HG03469 (cell line): Measurements from ENCODE around the gene ARHGAP18.

Source experiments
- ATAC-seq: cut with Tn5 transposase; IDR thresholded peaks from one replicate; pipeline ENCODE4 v1.9.1; 2021; ENCODE audit warnings: mild to moderate bottlenecking, moderate library complexity, moderate number of reproducible peaks; ENCODE audit not compliant: unreplicated experiment

Gene ARHGAP18

DNA sequence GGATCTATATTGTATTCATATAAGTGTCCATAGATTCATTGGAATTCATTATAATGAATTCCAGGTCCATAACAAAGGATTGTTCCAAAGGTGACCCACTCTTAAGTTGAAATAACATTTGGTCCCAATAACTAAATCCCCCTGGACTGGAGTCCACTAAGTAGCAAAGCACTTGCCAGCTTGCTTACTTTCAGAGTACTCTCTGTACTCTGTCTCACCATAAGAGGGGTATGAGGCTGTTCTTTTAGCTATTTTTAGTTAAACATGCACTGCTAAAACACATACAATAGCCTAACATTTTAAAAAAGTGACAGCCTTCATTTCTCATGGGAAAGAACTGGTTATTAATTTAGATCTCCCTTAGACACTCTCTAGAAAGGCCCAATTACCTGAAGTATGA, 16.7 kb upstream of the ARHGAP18 start:
- ATAC-seq: no peak

GRCh38 chr6:129725341-129725740, 15.4 kb upstream of the ARHGAP18 start:
- ATAC-seq: no peak

GRCh38 chr6:129719692-129720091, 9.7 kb upstream of the ARHGAP18 start:
- no peak for ATAC-seq

GRCh38 chr6:129717277-129717676, 7.3 kb upstream of the ARHGAP18 start:
- no peak for ATAC-seq

DNA sequence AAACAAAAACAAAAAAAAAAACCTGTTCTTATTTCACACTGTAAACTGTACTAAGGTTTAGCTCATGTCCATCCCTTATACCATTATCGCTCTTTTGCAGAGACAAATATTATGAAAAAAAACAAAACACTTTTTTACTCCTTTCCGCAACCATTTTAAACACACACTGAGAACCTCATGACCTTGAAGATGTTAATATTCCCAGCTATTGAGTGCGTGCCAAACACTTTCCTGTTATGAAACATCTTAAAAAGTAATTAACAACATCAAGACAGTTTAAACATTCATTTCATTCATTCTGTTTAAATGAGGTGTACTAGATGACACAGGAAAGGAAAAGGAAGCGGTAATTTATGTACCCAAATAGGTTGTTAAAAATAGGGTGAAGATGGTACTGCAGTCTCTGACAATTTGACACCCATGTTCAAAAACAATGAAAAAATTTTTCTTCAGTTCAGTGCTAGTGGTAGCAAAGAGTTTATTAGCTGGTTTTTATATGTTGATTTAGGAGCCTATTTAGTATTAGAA, 3.9 kb upstream of the ARHGAP18 start:
- ATAC-seq: no peak

- ATAC-seq: no peak
These were observed 1.3 kb upstream of the ARHGAP18 start for GRCh38 chr6:129711271-129711631.

DNA sequence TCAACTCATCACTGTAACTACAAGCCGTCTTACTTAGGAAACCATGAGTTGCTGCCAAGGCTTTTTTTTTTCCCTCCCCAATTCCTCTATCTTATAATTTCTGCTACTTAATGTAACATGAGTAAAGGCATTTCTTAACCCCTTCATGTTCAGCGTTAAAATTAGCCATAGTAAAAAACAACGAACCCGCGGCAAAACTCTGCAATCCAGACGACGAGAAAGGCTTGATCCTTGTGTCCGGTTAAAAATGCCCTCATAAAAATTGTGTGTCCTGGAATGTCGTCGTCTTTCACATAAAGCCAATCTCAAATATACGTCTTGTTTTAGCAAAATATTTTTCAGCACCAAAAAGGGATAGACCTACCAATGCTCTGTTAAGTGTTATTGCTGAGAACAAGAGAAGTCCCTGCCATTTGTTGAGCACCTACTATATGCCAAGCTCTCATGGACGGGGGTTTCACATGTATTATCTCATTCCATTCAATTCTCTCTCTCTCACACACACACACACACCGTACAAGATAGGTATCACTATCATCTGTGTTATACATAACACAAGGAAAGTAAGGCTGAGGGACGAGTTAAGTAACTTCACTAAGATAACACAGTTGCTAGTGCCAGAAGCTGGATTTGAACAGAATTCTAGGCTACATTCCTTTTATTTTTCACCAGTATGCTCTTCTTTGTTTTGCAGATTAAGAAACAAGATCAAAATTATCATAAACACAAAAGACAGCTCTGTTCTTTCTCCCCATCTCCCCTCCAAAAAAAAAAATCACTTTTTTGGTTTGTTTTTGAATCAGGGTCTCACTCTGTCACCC, 683 bp upstream of the ARHGAP18 start:
- ATAC-seq: no peak

- ATAC-seq: no peak
These were observed 695 bp downstream of the ARHGAP18 start for GRCh38 chr6:129709196-129709768.

DNA sequence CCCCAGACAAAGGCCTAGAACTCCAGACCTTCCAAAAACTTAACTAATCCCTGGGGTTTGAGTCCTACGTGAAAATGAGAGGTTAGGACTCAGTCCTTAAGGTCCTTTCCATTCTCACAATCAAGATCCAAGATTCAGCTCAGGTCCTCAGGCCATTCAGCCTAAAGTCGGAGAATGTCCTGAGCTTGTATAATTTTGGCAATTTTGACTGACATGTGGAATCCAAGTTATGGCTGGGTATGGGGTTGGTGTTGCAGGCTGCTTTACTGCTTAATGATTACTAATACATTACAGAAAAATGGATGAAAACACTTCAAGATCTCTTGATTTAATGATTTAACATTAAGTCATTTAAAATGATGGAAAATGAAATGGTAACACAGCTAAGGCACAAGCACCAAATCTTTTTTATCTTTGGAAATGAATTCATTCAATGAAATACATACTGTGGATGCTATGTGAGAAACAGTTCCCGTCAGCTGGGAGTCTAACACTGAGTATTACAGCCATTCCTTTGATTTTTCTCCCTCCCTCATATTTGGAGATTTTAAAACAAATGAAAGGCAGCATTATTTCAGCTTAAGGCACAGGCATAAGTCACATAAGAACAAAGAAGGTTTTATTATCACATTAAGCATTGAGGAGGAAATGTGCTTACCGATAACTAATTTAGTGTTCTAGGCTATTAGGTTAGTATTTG, 1.3 kb downstream of the ARHGAP18 start:
- no peak for ATAC-seq

DNA sequence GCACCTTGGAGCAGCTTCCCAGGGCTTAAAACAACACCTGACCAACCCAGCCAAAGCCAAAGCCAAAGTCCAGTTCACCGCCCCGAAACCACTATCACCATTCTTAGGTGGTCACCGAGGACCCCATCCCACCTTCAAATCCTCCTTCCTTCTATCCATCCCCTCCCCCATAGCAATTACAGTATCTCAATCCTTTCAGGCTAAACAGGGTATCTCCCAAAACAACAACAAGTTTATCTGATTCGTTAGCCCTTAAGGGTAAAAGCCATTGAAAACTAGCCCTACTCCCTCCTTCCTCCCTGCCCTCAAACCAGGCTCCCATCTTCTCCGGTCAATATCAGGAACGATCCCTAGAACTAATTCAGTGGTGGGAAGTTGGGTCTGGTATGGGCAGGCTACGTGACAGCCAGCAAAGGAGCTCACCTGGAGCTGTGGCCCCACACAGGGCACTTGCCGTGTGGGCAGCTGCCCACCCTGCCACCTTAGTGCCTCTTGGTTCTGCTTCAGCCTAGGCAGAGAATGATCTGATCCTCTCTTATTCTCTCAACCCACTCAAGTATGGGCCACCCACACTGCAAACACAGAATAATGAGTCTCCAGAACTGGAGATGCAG, 2.0 kb downstream of the ARHGAP18 start:
- no peak for ATAC-seq

DNA sequence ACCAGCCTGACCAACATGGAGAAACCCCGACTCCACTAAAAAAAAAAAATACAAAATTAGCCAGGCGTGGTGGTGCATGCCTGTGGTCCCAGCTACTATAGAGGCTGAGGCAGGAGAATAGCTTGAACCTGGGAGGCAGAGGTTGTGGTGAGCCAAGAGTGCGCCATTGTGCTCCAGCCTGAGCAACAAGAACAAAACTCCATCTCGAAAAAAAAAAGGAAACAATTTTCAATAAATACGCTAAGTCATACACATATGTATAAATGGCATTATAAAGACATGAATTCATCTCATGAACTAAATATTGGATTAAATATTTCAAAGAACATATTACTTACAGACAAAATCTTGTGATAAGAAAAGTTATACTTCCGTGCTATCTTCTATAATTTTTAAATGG, 2.9 kb downstream of the ARHGAP18 start:
- ATAC-seq: no peak

- ATAC-seq: no peak
These were observed 4.8 kb downstream of the ARHGAP18 start for GRCh38 chr6:129705212-129705611.

DNA sequence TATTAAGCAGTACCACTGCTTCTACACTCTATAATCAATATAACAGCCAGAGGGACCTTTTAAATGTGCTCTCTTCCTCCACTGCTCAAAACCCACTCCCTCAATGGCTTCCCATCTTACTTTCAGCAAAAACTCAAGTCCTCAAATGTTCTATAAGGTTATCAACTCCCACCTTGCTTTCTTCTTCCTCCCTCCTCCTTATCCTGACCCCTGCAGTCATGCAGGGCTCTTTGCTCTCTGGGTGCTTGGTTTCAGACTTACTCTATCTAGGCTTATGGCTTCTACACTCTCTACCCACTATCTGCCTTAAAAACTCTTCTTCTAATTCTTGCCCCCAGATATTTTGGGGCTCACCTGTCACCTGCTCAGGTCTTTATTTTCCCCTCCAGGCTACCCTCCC, 5.3 kb downstream of the ARHGAP18 start:
- no peak for ATAC-seq

- no peak for ATAC-seq
These were observed 8.1 kb downstream of the ARHGAP18 start for GRCh38 chr6:129701721-129702455.

DNA sequence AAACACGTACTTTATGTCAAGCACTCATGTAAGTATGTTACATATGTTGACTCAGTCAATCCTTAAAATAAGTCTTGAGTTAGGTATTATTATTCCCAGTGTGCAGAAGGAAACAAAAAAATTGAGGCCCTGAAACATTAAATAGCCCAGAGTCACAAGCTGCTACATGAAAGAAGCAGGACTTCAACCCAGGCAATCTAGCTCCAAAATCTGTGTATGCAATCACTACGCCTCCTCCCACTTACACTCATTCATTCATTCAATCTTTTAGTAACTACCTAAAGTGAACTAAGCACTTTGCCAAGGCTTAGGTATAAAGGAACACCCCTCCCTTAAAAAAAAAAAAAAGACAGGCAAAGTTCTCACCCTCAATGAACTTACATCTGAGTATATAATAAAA, 9.3 kb downstream of the ARHGAP18 start:
- ATAC-seq: no peak

DNA sequence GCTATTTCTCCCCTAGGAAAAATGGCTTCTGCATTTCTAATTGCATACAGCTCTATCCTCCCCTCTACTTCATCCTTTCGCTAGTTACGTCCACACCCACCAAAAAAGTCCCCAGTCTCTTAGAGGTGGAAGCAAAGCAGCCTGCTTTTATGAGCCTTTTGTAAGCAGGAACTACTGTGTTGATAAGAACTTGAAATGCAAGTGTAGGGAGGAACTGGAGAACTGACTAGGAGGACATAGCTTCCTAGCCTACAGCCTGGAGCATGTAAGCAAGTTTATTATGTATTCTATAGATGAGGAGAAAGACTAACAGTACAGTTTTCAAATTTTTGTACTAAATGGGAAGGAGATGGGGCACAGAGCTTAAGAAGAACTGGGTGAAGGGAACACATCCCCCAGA, 10.3 kb downstream of the ARHGAP18 start:
- no peak for ATAC-seq

- no peak for ATAC-seq
These were observed 11.5 kb downstream of the ARHGAP18 start for GRCh38 chr6:129698430-129698829.

DNA sequence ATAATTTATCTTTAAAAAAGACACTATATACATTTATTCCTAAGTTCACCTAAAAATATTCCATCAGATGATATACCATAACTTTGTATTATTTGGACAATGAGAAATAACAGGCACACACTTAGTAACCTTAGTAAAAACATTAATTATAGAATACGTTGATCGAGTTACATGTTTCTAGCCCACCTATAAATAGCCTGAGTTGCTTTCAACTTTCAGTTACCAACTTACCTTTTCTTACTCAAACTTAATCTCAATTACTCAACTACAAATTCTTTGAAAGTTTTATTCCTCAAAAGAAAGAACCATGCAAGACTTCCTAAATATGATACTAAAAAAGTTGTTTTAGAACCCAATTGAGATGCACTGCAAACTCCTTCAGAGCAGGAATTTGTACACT, 12.2 kb downstream of the ARHGAP18 start:
- no peak for ATAC-seq

DNA sequence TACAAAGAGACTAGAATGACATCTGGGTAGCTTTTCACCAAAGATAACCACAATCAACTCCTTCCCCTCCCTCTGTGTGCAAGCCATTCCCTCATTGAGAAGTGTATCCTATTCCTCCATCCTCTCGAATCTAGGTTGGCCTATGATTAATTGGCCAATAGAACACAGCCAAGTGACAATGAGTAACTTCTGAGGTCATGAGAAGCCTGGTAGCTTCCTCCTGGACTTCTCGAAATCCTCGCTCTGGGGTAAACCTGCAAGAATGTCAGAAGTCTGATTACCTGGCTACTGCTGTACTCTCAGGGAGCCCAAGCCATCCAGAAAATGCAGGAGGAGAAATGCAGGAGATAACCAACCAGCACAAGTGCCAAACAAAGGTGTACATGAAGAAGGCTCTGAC, 13.1 kb downstream of the ARHGAP18 start:
- no peak for ATAC-seq

DNA sequence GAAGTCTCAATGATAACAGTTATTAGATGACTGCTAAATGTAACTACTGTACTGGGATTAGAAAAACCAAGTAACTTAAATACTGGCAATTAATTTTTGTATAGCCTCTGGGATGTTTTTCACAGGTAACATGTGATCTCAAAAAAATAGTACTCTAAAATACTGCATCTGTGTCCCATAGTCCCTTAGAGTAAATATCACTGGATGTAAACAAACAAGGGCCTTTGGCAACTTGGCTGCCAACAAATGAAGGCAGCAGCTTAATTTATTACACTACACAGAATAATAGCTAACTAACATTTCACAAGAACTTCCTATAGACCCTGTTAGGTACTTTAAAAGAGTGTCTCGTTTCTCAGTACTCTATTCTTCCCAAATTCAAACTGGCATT, 14.0 kb downstream of the ARHGAP18 start:
- no peak for ATAC-seq
